GM23338 (cell line): ENCODE measurements around the gene DCDC2.

Source experiments
- CREB1 ChIP-seq: fragments of 250-450 bp; sonication (Bioruptor Pico); IDR thresholded peaks from 2 replicates; pipeline ENCODE4 v1.5.0; 2020; ENCODE audit warnings: low read depth, mild to moderate bottlenecking, moderate library complexity
- CTCF ChIP-seq, 2 experiments: fragments of 200-600 bp in 1 of 2; sonication (generic) in 1 of 2; conservative IDR thresholded peaks; 2 replicates each; pipeline versions ENCODE4 v1.5.1 to v1.6.1; 2016 to 2017; ENCODE audit warnings: antibody characterized with exemption in 2 of 2, low read depth in 2 of 2, mild to moderate bottlenecking in 2 of 2, moderate library complexity in 1 of 2
- ETS1 ChIP-seq: IDR thresholded peaks from 2 replicates; pipeline ENCODE4 v1.6.1; 2016; ENCODE audit warnings: antibody characterized with exemption
- EZH2 ChIP-seq: fragments of 200-600 bp; sonication (generic); IDR thresholded peaks from one replicate; pipeline ENCODE4 v1.8.0; 2017; ENCODE audit warnings: antibody characterized with exemption, mild to moderate bottlenecking, low read depth; ENCODE audit not compliant: unreplicated experiment
- EZH2phosphoT487 ChIP-seq: fragments of 200-600 bp; sonication (generic); IDR thresholded peaks from one replicate; pipeline ENCODE4 v1.8.1; 2018; ENCODE audit warnings: antibody characterized with exemption; ENCODE audit not compliant: unreplicated experiment
- JUNB ChIP-seq: IDR thresholded peaks from one replicate; pipeline ENCODE4 v1.6.1; 2016; ENCODE audit warnings: antibody characterized with exemption; ENCODE audit not compliant: unreplicated experiment
- POLR2AphosphoS5 ChIP-seq: IDR thresholded peaks from 2 replicates; pipeline ENCODE4 v1.6.1; 2016; ENCODE audit warnings: antibody characterized with exemption, low read depth
- REST ChIP-seq: IDR thresholded peaks from one replicate; pipeline ENCODE4 v1.6.1; 2018; ENCODE audit warnings: antibody characterized with exemption; ENCODE audit not compliant: unreplicated experiment
- STAT1 ChIP-seq: IDR thresholded peaks from one replicate; pipeline ENCODE4 v1.6.1; 2016; ENCODE audit warnings: antibody characterized with exemption; ENCODE audit not compliant: unreplicated experiment

GRCh38 chr6:24385536-24386269, 27.8 kb upstream of the DCDC2 start:
- TF ChIP-seq POLR2AphosphoS5 (no peak), CTCF (conservative IDR thresholded peaks at IDR 0.05; ENCODE audit: low read depth in 2 of 2) (peak in 1 of 2 experiments; percentile 28; a peak in 1 of 4 replicates), REST (no peak), EZH2 (no peak), CREB1 (CRISPR knock-in tag) (no peak), JUNB (no peak), EZH2phosphoT487 (no peak), STAT1 (no peak), ETS1 (no peak)
